Left renal cortex interstitium (tissue), 4 donors: ENCODE measurements around the gene SLC46A3. TPM values are rescaled to one million over a fixed set of nuclear protein-coding genes. Genes with fewer than 3 reads are reported as not detected.
"Not testable (repeated sequence)": the region's sequence is repeated elsewhere in the genome, so short reads cannot be mapped to it uniquely, and the experiment has no call there.

Experiments
- DNase-seq, 4 donors: peaks; one replicate each; pipeline ENCODE4 v3.0.0-alpha.2; 2013; ENCODE audit warnings: low read depth in 4 of 4, low spot score in 2 of 4, missing footprints in 1 of 4
- polyA plus RNA-seq, 4 donors: library from polyadenylated mRNA; unstranded; fragments of 120-200 nt; gene quantifications; one replicate each; pipeline ENCODE4 v1.2.1, GENCODE V29; 2013; ENCODE audit not compliant: insufficient read length in 4 of 4

Gene SLC46A3
- polyA plus RNA-seq, 4 donors, result 1.8 to 3.5 (median 2.2) TPM

DNA sequence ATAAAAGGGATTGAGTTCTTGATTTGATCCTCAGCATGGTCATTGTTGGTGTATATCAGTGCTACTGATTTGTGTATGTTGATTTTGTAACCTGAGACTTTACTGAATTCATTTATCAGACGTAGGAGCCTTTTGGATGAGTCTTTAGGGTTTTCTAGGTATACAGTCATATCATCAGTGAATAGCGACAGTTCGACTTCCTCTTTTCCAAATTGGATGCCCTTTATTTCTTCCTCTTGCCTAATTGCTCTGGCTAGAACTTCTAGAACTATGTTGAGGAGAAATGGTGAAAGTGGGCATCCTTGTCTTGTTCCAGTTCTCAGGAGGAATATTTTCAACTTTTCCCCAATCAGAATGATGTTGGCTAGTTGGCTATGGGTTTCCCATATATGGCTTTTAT is 32.9 kb downstream of the SLC46A3 start:
- DNase-seq, result no peak

DNA sequence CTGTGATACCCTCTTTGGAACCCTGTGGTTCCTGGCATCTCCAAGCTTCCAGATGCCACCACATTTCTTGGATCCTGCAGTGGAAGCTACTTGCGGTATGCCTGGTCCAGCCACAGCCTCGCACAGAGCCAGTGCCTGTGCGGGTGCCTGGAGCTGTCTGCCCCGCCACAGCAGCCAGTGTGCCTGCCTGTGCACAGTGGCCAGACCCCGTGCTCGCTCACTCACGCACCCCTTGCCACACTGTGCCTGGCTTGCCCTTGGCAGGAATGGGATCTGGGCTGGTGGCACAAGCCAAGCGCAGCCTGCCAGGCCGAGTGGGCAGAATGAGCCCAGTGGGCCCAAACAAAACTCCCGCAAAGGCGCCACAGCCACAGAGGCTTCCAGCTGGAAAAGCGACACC is 33.7 kb downstream of the SLC46A3 start:
- no peak for DNase-seq

DNA sequence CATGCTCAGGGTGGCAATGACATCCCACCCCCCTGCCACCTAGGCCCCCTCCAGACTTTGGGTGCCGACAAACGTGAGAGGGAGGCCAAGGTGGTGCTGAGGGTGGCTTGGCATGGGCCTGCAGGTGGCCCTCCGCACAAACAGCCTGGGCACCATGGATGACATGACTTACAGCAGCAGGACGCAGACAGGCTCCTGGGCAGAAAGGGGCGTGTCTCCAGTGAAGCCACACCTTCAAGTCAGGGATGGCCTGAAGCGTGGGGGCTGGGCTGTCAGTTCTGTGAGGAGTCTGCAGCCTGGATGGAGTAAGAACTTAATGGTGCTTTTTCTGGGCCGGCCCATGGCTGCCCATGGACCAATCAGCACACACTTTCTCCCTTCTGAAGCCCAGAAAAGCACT is 34.5 kb downstream of the SLC46A3 start:
- no peak for DNase-seq

DNA sequence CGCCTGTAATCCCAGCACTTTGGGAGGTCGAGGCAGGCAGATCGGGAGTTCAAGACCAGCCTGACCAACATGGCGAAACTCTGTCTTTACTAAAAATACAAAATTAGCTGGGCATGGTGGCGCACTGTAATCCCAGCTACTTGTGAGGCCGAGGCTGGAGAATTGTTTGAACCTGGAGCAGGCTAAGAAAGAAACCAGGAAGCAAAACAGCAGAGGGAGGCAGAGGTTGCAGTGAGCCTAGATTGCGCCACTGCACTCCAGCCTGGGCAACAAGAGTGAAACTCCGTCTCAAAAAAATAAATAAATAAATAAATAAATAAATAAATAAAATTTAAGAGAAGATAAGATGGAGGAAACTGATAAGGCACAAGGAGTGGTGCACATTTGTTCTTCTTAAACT is 35.6 kb downstream of the SLC46A3 start:
- DNase-seq, result not testable (repeated sequence)

DNA sequence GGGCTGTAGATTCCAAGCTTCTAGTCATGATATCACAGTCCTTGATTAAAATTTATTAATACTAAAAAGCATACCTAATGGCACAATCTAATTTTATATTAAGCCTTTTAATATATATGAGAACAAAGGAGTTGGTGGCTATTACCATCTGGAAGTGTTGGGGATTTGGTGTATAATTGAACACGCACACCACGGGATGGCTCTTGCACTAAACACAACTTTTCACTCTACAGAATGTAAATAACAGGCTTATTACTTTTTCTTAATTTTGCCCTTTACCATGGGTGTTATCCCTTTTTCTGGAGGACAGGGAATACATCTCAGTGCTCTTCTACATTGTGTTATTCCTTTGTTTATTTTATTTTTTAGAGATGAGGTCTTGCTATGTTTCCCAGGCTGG is 38.2 kb downstream of the SLC46A3 start:
- no peak for DNase-seq

DNA sequence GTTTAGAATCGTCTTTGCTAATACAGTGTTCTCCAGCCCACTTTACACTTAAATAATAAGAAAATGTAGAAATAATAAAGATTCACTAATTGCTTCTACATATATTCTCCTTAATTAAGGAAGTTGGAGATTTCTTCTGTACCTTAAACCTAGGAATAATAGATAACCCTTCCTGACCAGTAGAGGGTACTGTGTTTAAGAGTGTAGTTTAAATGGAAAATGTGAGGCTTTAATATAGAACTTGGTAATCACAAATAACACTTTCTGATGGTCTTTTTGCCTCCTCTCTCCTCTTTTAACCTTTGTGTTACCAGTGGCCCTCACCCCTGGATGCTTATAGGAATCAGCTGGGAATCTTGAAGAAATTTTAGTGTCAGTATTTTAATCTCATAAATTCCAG is 39.1 kb downstream of the SLC46A3 start:
- DNase-seq, result no peak

DNA sequence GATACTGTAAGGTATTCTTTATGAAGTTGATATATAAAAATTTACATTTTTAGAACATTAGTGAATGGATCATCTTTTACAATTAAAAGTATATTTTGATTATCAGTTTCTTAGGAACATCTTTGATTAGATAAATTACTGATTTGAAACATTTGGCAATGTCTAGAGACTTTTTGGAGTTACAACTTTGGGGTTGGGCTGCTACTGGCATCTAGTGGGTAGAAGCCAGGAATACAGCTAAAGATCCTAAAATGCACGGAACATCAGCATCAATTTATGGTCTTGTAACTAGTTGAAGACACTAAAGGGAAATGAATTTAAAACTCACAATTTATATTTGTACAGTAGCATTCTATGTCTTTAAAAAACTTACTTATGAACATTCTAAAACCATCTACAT is 40.0 kb downstream of the SLC46A3 start:
- DNase-seq, result no peak

DNA sequence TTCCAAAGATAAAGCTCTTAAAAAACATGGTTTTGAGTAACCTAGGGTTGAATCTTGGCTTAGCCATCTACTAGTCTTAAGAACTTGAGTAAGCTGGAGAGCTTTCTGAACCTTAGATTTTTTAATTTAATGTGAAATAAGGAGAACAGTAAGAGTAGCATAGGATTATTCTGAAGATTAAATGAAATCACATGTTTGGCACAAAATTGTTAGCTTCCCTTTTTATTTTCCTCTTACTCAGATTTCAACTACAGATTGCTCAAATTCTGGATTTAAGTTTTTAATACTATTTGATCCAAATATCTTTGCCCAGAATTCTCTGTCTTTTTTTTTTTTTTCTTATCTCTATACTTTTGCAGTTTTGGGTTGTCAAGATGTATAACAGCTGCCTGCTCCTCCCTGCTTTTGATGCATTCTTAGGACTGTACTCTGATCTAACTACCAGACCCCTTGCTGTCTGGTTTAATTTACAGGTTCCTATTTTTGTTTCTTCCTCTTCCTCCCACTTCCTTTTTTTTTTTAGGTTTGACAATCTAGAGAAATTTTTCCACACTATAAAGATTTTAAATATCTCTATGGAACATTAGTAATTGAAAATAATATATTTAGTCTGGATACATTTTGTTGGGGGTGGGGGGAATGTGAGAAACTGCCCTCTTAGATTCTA is 47.5 kb downstream of the SLC46A3 start:
- DNase-seq, result no peak

DNA sequence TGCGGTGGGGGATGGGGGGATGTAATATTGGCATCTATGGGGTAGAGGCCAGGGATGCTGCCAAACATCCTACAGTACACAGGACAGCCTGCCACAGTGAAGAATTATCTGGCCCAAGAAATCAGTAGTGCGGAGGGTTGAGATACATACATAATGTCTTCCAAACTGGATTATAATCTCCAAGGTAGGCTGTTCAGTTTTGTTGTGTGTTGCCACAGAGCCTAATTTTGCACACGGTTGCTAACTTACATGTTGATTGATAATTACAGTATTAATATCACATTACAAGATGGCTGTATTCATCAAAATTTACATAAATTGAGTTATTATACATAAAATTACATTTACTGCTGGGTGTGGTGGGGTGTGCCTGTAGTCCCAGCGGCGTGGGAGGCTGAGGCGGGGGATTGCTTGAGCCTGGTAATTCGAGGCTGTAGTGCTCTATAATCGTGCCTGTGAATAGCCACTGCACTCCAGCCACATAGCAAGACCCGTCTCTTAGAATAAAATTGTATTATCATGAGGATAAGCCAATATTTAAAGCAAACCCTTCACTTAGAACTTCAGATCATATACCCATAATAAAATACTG is 51.8 kb downstream of the SLC46A3 start:
- no peak for DNase-seq

DNA sequence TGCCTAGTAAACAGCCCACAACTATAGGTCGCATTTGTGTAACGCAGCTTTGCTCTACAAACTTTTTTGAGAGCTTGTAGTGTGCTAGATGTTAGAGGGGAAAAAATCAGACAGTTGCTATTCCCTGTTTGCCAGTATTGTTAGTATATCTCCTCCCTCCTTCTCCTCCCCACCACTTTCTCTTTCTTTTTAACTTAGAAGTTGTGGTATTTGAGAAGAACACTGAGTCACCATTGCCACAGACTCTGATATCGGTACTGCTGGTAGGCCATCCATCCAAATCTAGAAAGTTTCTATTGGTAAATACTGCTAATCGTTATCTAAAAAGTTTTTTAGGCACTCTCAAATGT is 59.2 kb downstream of the SLC46A3 start:
- no peak for DNase-seq

DNA sequence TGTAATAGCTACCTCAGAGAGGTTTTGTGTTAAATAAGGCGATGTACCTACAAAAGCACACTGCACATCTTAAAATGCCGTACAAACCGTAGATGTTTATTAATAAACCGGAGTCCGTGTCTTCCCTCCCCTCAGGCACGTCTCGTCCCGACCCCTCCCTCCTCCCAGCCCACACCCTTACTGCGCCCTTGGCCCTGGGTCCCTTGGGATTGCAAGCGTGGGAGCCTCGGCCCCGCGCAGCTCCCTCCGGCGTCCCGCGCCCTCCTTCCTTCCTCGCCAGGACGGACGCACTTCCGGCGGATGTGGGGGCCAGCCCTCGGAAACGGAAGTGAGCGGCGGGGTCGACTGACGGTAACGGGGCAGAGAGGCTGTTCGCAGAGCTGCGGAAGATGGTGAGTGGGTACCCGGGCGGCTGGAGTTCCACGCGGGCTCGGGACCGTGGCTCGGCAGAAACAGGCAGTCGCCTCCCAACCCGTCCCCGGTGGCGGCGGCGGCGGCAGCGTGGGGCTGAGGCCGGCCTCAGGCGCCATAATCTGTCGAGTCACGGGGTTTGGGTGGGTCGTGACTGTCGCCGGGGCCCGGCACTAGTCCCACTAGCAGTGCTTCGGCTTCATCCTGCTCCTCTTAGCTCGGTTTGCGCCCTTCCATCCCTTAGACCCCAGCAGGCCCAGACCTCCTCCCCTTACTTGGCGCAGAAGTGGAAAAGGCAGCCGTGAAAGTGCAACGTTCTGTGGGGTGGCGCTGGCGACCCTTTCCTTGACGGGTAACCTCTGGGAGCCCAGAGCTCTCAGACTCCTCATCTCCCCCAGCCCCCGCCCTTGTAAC is 59.8 kb downstream of the SLC46A3 start, which contains the start of gene POMP:
POMP (plus strand) TSS at position 335 of the 825 bp plus-strand sequence; CDS start at position 390, 55 bp downstream.
- DNase-seq, result peak in 3 of 4 donors; percentile 75 to 89 (median 83)

DNA sequence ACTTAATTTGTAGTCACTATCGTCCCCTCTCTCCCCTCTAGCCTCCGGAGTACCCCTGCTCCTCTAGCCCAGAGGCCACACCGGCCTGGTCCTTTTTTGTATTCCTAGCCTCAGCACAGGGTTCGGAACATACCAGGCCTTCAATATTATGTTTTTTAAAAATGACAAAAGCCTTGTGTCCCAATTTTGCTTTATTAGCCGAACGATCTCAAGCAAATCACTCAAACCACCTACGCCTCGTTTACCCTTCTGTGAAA is 60.3 kb downstream of the SLC46A3 start:
- no peak for DNase-seq

DNA sequence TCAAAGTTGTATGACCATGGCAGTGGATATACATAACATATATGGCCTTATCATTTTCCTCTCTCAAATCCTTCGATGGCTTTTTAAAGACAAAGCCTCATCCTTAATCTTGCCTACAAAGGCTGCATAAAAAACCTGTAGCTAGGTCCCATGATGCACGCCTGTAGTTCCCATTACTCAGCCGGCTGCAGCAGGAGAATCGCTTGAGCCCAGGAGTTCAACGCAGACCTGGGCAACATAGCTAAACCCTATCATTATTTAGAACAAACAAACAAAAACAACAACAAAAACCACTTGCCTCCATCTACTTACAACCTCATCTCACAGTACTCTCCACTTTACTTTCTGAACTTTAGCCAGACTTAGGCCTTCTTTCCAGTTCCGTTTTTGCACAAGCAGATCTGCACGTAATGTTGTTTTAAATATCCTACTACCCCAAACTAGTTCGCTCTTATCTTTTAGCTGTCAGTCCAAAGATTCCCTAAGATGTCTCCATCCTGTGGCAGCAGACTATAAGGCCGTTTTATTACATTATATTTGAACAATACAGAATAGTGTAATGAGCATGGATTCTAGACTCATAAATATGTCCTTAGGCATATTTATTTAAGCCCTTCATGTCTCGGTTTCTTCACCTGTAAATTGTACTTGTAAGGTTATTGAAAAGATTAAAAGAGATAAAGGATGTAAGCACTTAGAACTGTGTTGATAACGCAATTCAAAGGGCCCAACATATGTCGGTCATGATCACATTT is 60.8 kb downstream of the SLC46A3 start:
- DNase-seq, result no peak

DNA sequence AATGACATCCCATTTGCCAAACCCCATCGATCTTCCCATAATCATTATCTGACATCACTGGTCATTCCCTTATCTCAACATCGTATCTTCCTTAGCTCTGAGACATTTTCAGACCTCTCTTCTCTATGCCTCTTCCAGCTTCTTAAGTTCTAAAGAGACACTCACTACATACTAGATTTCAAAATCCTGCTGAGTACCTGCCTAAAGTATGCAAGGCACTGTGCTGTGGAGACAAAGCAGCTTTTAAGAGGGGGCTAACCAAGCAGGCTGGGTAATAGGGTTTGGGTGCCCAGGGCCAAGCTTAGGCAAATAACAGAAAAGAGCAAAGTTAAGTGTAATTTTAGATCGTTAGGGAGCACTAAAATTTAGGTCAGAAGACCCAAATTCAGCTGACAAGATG is 63.2 kb downstream of the SLC46A3 start:
- no peak for DNase-seq

DNA sequence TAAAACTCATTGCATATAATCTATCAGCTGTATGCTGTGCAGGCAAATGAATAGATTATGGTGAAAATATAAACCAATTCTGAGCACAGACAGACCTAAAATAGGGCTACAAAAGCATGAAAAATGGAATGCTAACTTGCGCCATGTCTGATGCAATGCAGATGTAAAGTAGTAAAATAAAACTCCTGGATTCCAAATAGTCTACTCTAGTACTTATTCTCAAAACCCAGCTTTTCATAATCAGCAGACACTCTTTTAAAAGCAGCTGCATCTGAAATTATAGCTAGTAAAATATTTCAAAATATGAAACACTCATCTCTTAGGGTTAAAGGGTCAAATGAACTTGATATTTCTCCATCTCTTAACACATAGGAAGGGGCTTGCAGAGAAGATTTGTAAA is 64.5 kb downstream of the SLC46A3 start:
- DNase-seq, result no peak

DNA sequence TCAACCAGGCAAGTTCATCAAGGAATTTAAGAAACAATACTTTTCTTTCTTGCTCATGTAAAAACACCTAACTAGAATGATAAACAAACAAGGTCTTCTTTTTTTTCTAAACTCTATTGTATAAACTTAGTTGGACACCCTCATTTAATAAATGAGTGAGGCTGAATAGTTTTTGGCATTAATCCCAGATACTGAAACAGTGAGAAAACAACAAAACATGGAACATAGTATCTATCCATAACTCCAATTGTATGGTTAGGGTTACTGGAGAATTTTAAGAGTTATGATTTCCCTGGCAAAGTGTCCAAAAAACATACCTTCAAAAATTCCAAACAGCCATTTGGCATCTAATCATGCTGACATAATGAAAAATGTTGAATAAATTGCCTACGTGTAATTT is 65.7 kb downstream of the SLC46A3 start:
- no peak for DNase-seq

DNA sequence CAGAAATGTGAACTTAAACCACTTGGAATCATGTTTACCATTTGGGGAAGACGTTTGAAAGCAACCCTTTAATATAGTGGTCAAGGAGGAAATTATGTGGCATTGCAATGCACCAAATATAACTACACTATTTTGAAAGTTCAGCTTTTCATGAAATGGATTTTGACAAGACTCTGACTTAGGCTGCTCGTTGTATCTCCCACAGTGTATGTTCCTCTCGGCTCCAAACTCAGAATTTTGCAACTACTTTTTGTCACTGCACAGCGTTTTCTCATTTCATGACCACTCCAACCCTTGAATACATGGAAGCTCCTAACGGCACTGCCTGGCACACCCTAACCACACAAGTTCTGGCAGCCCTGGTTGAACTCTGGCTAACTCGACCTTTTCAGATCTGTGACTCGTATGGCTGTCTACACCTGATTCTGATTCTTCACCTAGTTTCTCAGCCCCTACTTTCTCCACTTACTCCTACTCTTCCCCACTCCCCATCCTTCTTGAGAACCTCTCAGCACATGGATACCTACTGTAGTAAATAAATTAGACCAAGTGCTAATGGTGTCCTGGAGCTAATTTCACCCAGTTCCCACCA is 66.9 kb downstream of the SLC46A3 start:
- no peak for DNase-seq

DNA sequence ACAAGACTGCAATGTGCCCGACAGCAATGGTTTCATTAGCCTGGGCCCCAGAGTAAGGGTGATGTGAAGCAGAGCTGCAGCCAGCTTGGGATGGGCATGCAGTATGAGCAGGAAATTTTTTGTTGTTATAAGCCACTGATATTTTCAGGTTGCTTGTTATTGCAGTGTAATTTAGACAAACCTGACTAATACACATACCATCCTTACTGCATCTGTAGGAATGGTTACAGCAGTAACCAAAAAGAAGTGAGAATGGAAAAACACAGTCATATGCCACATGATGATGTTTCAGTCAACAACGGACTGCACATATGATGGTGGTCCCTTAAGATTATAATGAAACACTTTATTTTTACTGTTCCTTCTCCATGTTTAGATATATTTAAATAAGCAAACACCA is 68.5 kb downstream of the SLC46A3 start:
- no peak for DNase-seq
